Kidney capillary endothelial cell (primary cell): ENCODE results near the gene GRK6.

Source experiments
- DNase-seq: peaks from one replicate; pipeline ENCODE4 v3.0.0-alpha.2; 2018; ENCODE audit warnings: low spot score

GRK6 gene

GRCh38 chr5:177454397-177455035 lies 28.0 kb downstream of the GRK6 start:
- peak; percentile 87 for DNase-seq

GRCh38 chr5:177455036-177455660 lies 28.7 kb downstream of the GRK6 start:
- DNase-seq, result peak; percentile 53

- peak; percentile 76 for DNase-seq
Measured at GRCh38 chr5:177455661-177456590, 29.4 kb downstream of the GRK6 start.

GRCh38 chr5:177456591-177456964 lies 30.1 kb downstream of the GRK6 start:
- DNase-seq, result no peak

GRCh38 chr5:177456976-177457851 lies 30.7 kb downstream of the GRK6 start:
- DNase-seq, result peak; percentile 97

GRCh38 chr5:177457852-177458681 lies 31.6 kb downstream of the GRK6 start:
- DNase-seq, result no peak

GRCh38 chr5:177458912-177459350 lies 32.5 kb downstream of the GRK6 start:
- no peak for DNase-seq

- no peak for DNase-seq
Measured at GRCh38 chr5:177459357-177459756, 32.9 kb downstream of the GRK6 start.

GRCh38 chr5:177459819-177460628 lies 33.5 kb downstream of the GRK6 start:
- DNase-seq, result no peak

GRCh38 chr5:177462021-177462670 lies 35.7 kb downstream of the GRK6 start:
- peak; percentile 93 for DNase-seq

- no peak for DNase-seq
Measured at GRCh38 chr5:177465044-177465443, 38.6 kb downstream of the GRK6 start.

GRCh38 chr5:177466861-177467260 lies 40.4 kb downstream of the GRK6 start:
- no peak for DNase-seq

GRCh38 chr5:177467436-177467835 lies 41.0 kb downstream of the GRK6 start:
- no peak for DNase-seq

- no peak for DNase-seq
Measured at GRCh38 chr5:177468329-177468684, 41.8 kb downstream of the GRK6 start.

GRCh38 chr5:177468685-177469628 lies 42.5 kb downstream of the GRK6 start:
- DNase-seq, result no peak

- no peak for DNase-seq
Measured at GRCh38 chr5:177469750-177470525, 43.5 kb downstream of the GRK6 start.

GRCh38 chr5:177470759-177471536 lies 44.5 kb downstream of the GRK6 start:
- DNase-seq, result peak; percentile 59
